NCI-H460 (cell line): Measurements from ENCODE around the gene CHN1. TPM values are rescaled to one million over a fixed set of nuclear protein-coding genes. Genes with fewer than 3 reads are reported as not detected.

ENCODE experiments used
- DNase-seq: peaks from one replicate; pipeline ENCODE4 v3.0.0-alpha.2; 2016; ENCODE audit warnings: low read depth; ENCODE audit errors: extremely low read depth
- polyA plus RNA-seq: library from polyadenylated mRNA; depleted of rRNA; stranded (reverse); fragments of >200 nt; gene quantifications from 2 replicates; pipeline ENCODE4 v1.2.3, GENCODE V29; 2014; cell fraction: nucleus; rRNA removed
- total RNA-seq: library from RNA; depleted of rRNA; stranded (reverse); fragments of >200 nt; shearing (Covaris generic); gene quantifications from 2 replicates; pipeline ENCODE4 v1.2.3, GENCODE V29; 2014; rRNA removed

Gene CHN1
- 27.7 and 28.7 TPM in 2 replicates for total RNA-seq
- 16.7 and 25.6 TPM in 2 replicates for polyA plus RNA-seq

GRCh38 chr2:175004980-175005732 lies at the start of gene CHN1:
Gene CHN1 (minus strand): TSS chr2:175005381. CDS start chr2:175004912, 469 bp downstream.
- DNase-seq: peak; percentile 77

GRCh38 chr2:175054340-175054739 lies 49.2 kb upstream of the CHN1 start:
- no peak for DNase-seq

DNA sequence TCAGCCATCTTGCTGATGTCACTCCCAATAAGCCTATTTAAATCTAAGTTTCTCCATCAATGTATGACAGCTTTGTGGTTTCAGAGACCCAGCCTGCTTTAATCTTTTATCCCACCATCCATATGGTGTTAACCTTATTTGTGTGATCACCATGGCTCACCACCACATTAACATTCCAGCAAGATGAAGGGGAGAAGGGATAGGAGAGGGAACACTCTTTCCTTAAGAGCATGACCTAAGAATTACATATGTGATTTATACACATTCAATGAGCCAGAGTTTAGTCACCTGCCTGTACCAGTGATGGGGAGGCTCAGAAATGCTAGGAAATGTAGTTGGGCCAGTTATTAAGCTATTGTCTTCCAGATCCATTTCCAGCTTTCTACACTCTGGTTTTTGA lies 44.5 kb upstream of the CHN1 start:
- DNase-seq: no peak

DNA sequence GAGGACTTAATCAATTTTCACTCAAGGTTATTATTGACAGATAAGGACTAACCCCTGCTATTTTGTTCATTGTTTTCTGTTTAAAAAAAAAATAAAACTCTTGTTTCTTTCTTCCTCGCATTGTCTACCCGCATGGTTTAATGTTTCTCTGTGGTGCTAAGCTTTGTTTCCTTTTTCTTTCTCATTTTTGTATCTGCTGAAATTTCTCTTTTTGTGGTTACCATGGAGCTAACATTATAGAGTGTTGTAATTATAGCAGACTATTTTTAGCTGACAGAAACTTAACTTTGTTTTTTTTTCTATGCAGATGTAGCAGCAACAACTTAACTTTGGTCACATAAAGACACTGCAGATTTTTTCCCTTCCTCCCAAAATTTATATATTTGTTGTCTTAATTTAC lies 43.1 kb upstream of the CHN1 start:
- DNase-seq: no peak

- DNase-seq: no peak
Measured at GRCh38 chr2:175039490-175039889, 34.3 kb upstream of the CHN1 start.

DNA sequence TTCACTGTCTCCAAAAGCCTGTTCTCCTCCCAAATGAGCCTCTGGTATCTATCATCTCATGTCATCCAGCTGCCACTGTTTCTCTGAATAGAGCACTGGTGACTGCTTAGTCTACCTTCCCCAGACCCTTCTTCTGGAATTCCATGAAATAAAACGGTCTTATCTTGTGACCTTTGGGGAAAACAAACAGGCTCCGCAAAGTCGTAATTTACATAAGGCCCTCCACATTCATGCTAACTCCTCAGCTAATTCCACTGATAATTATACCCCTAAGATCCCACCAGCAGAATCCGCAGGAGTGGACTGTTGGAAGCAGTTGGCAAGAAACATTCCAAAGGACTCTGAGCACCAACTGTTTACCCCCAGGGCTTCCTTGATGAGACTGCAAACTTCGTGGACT lies 33.9 kb upstream of the CHN1 start:
- no peak for DNase-seq

DNA sequence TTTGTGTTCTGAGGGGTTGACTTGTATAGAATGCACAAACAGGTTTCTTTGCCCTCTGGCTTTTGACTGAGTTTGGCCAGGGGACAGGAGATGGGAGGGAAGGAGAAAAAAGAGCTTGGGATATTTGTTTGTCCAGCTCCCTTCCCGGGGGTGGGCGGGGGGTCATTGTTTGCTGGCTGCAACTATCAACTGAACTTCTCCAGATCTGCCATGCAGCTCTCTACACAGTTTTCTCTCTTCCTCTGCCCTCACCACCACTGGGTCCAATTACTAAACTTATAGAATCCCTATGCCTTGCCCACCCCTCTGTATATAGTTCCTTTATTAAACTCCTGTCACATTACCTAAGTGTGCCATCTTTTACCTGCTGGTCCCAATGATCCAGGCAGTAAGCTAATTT lies 32.8 kb upstream of the CHN1 start:
- no peak for DNase-seq

- DNase-seq: peak; percentile 45
Measured at GRCh38 chr2:175036582-175037018, 31.4 kb upstream of the CHN1 start.

GRCh38 chr2:175035806-175036205 lies 30.6 kb upstream of the CHN1 start:
- no peak for DNase-seq

DNA sequence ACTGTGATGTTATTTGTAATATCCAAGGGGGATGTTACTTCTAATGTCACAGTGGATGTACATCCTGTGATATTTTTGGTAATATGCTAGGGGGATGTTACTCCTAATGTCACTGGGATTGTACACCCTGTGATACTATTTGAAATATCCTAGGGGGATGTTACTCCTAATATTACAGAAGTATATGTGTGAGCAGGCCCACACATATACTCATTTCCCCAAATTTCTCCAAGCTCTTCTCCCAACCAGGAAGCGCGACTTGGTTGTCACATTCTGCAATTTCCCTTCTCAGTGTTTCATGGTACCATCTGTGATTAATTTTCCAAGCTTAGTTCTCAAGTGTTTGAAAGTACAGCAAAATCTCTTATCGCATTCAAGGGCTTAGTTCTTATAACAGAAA lies 29.5 kb upstream of the CHN1 start:
- no peak for DNase-seq

GRCh38 chr2:175030380-175031271 lies 25.4 kb upstream of the CHN1 start:
- peak; percentile 26 for DNase-seq

GRCh38 chr2:175027755-175028154 lies 22.6 kb upstream of the CHN1 start:
- DNase-seq: no peak

GRCh38 chr2:175026385-175026784 lies 21.2 kb upstream of the CHN1 start:
- DNase-seq: no peak

- DNase-seq: no peak
Measured at GRCh38 chr2:175025946-175026345, 20.8 kb upstream of the CHN1 start.

DNA sequence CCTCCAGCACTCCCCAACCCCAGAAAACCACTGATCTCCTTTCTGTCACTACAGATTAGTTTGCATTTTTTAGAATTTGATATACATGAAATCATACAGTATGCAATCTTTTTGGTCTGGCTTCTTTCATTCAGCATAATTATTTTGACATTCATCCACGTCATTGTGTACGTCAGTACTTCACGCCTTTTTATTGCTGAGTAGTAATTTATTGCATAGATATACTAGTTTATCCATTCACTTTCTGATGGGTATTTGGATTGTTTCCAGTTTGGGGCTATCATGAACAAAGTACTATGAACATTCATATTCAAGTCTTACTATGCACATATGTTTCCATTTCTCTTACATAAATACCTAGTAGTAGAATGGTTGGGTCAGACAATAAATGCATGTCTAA lies 20.1 kb upstream of the CHN1 start:
- no peak for DNase-seq

- no peak for DNase-seq
Measured at GRCh38 chr2:175022923-175023322, 17.7 kb upstream of the CHN1 start.

DNA sequence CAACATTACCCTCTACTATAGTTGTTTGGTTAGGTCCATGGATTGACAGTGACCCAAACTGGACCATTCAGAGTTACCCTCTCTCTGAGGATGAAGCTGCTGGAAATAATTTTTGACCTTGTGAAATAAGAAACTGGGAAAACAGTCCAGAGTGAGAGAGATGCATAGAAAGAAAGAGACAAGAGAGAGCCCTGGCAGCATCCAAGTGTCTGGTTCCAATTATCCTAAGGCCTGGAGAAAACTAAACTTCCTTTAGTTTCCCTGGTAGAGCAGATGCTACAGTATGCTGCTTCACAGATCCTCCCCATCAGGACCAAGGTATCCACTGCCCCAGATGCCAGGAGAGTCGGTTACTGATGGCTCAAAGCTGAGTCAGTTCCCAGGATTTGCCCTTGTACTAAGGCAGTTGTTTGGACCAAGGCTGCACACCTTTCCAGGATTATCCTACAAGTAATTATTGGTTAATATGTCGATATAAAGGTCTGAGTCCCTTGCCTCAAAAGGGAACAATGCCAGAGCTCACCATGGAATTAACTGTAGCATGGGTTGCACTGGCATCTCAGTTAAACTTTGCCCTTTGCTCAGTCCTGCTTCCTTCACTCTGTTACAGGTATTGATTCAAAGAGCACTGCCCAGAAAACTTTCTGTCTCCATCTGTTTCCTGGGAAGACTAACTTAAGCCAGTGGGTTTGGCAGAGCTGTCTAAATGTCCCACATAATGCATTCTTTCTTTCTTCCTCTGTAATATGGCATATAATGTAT lies 14.6 kb upstream of the CHN1 start:
- no peak for DNase-seq

DNA sequence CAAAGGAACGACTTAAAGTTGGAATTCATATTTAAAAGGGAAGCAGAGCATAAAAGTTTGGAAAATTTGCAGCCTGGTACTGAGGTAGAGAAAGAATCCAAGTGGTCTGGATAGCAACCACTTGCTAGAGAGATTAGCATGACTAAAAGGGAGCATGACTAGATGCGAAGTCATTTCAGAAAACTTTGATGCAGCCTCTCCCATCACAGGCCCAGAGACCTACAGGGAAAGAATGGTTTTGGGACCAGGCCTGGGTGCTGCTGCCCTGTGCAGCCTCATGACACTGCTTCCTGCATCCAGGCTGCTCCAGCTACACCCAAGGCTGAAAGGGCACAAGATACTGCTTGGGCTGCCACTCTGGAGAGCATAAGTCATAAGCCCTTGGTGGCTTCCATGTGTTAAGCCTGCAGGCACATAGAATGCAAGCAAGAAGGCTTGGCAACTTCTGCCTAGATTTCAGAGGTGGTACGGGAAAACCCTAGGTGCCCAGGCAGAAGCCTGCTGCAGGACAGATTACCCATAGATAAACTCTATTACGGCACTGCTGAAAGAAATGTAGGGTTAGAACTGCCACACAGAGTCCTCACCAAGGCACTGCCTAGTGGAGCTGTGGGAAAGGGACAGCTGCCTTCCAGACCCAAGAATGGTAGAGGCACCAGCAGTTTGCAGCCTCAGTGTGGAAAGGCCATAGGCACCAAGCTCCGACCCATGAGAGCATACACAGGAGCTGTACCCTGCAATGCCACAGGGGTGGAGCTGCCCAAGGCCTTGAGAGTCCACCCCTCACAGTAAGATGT lies 12.6 kb upstream of the CHN1 start:
- DNase-seq: no peak

- DNase-seq: no peak
Measured at GRCh38 chr2:175015340-175015739, 10.2 kb upstream of the CHN1 start.

GRCh38 chr2:175012516-175012915 lies 7.3 kb upstream of the CHN1 start:
- DNase-seq: no peak
